Measurements from ENCODE around the gene HRG. TPM values are rescaled to one million over a fixed set of nuclear protein-coding genes. Genes with fewer than 3 reads are reported as not detected.
"Not testable (repeated sequence)": the region's sequence is repeated elsewhere in the genome, so short reads cannot be mapped to it uniquely, and the experiment has no call there.

The HRG gene
- total RNA-seq, 1 donor from 2014 or later = not detected

- DNase-seq = no peak
These were observed 17.0 kb downstream of the HRG start for GRCh38 chr3:186682812-186683211.

DNA sequence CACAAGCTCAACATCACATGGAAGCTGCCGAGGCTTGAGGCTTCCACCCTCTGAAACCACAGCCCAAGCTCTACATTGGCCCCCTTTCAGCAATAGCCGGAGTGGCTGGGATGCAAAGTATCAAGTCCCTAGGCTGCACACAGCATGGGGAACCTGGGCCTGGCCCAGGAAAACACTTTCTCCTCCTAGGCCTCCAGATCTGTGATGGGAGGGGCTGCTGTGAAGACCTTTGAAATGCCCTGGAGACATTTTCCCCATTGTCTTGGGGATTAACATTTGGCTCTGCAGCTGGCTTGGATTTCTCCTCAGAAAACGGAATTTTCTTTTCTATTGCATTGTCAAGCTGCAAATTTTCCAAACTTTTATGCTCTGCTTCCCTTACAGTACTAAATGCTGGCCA is 18.2 kb downstream of the HRG start:
- no peak for DNase-seq

DNA sequence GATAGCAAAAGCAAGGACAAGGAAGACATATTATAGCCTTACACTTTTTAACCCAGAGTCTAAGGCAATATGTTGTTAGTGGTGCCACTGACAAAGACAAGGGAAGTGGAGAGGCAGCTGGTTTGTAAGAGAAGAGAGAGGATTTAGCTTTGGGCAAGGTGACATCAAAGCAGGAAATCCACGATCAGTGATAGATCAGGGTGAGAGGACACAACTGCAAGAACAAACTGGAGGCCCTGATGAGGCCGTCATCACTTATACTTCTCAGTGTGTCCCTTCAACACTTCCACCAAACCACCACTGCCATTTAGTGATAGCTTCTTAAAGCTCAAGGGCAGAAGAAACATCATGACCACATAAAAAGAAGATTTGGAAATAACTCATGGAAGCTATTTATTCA is 20.7 kb downstream of the HRG start:
- not testable (repeated sequence) for DNase-seq

DNA sequence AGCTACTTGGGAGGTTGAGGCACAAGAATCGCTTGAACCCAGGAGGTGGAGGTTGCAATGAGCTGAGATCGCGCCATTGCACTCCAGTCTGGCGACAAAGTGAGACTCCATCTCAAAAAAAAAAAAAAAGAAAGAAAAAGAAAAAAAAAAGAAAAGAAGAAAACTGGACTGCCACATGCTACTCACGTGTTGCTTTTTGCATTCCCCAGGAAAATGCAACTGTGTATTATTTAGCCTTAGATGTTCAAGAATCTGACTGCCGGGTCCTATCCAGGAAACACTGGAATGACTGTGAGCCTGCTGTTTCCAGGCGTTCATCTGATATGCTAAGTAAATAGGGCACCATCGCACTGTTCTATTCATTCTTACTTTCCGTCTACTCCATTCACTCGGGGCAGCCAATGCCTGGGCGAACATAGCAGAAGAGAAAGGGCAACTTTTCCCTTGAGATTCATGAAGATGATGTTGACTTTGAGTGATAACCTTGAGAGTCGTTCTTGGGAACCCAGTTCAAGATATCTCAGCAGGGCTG is 21.4 kb downstream of the HRG start:
- DNase-seq = no peak

GRCh38 chr3:186690304-186690703 is 24.5 kb downstream of the HRG start:
- DNase-seq = not testable (repeated sequence)

GRCh38 chr3:186691676-186692075 is 25.9 kb downstream of the HRG start:
- no peak for DNase-seq

DNA sequence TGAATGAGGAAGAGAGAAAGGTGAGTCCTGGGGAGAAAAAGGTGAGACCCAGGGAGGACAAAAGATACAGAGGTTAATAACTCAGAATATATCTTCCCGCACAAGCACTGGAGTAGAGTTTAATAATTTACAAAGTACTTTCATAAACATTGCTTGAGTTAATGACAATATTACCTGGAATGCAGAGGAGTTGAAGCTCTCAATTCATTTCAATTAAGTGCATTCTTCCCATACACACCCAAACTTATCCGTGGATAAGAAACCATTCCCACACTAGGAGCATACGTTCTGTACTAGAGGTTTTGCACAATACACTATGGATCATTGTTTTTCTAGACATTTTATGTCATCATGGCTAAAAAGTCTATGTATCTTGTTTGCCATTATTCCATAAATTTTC is 28.0 kb downstream of the HRG start:
- no peak for DNase-seq

DNA sequence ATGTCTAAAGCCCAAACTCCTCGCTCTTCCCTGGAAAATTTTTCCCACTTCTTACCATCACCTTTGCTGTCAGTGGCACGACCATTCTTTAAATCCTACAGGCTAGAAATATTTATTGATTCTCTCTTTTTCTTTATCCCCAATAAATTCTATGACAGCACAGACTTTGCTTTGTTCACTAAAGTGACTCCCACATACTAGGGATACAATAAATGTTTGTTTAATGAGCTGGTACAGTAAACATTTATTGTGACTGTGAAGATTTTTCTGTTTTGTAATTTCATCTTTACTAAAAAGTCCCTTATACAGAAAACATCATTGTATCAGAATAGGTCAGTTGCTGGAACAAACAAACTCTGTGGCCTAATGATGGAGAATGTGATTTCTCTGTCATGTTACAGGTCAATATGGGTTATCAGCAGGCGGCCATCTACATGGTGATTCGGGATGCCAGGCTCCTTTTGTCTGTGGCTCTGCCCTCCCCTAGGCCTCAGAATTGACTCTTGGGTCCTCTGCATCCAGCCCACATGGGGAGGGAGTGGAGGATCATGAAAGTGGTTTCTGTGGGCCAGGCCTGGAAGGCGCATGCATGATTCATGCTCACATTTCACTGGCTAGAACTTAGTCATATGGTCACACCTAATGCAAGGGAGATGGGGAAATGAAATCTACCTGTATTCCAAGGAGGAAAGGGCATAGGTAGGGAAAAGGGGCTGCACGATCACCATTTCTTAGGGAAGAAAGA is 28.6 kb downstream of the HRG start:
- DNase-seq = no peak

DNA sequence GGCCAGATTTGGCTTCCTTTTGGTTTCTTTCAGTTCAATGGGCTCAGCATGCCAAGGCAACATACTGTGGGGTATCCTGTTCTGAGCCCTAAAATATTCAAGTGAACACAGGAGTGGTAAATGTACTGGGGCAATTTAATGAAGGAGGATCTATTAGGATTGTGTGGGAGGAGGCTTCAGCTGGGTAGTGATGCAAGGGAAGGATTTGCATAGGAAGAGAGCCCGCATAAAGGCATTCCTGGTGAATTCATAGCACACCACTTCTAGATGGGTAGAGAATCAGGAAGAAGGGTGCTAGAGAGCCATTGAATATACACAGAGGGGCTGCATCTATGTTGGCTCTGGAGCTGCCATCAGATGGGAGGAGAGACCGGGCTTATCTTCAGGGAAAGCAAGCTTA is 30.7 kb downstream of the HRG start:
- DNase-seq = no peak

DNA sequence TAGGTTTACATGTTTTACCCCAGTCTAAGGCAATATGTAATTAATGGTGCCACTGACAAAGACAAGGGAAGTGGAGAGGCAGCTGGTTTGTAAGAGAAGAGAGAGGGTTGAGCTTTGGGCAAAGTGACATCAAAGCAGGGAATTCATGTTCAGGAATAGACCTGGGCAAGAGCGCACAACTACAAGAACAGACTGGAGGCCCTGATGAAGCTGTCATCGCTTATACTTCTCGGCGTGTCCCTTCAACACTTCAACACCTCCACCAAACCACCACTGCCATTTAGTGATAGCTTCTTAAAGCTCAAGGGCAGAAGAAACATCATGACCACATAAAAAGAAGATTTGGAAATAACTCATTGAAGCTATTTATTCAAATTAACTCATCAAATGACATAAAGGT is 31.7 kb downstream of the HRG start:
- no peak for DNase-seq

DNA sequence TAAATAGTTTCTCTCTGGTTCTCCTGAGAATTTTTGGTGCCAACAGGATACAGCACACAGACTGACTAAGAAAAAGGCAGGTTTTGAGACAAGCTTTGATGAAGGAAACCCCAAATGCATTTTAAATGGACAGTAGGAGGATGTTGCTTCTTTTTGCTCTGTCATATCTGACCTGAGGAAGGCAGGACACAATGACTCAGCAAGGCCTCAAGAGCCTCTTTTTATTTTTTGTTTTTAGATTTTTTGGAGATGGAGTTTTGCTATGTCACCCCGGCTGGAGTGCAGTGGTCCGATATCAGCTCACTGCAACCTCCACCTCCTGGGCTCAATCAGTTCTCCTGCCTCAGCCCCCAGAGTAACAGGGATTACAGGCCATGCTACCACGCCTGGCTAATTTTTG is 34.5 kb downstream of the HRG start:
- DNase-seq = no peak

- DNase-seq = not testable (repeated sequence)
These were observed 36.6 kb downstream of the HRG start for GRCh38 chr3:186702451-186702850.

DNA sequence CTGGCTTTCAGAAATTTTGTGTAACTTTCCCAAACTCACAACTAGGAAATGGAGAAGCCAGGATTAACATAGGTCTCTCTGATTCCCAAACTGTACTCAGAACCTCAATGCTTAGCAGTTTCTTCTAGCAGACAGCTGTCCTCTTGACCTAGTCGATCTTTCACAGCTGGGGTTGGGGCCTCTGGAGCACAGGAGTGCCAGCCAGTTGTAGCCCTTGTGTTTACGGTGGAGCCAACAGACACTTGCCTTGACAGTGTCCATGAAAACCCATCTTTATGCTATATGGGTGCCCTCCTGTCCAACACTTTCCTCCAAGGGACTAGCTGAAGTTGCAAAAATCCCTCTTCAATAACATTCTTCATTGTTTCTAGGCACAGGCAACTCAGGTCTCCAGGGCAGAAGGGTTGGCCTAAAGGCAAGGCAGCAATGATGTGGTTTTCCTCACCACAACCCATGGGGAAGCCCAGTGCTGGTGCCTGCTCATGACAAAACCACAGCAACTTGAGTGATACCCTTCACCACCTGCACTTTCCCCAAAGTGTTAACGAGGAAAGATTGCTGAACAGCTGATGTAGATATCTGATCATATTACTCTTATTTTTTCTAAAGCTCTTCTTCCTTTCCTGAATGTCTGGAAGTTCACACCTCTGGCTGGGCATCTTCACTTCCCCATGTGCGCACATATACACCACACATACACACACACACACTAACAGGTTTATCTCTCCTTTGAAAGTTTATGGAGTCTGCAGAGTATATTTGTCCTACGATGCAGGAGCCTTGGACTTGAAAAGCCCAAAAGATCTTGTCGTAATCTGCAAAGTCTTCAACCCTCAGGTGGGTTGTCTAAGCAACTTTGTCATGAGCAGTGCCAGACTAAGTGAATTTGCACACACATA is 40.3 kb downstream of the HRG start:
- DNase-seq = no peak

GRCh38 chr3:186708983-186709679 is 43.3 kb downstream of the HRG start:
- no peak for DNase-seq

- not testable (repeated sequence) for DNase-seq
These were observed 44.9 kb downstream of the HRG start for GRCh38 chr3:186710694-186711093.

DNA sequence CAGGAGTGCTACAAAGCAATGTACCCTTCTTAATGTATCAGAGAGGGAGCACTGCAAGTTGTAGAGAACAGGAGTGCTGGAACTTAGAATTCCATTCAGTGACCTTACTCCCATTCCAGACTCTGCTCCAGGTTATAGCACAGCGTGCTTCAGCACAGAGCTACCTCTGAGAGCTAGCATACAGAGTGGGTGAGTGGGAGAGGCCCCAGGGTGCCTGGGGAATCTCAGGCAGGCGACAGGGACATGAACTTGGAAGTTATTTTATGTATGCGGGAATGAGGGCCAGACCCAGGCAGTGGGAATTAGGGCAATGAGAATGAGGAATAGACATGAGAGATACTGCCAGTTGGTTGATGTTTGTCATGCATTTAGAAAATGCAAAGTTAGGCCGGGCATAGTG is 47.7 kb downstream of the HRG start:
- DNase-seq = no peak

- no peak for DNase-seq
These were observed 51.2 kb downstream of the HRG start, which contains the start of gene KNG1 for GRCh38 chr3:186717039-186717457. Gene KNG1 (plus strand): TSS chr3:186717359. CDS start chr3:186717543, 184 bp downstream.

DNA sequence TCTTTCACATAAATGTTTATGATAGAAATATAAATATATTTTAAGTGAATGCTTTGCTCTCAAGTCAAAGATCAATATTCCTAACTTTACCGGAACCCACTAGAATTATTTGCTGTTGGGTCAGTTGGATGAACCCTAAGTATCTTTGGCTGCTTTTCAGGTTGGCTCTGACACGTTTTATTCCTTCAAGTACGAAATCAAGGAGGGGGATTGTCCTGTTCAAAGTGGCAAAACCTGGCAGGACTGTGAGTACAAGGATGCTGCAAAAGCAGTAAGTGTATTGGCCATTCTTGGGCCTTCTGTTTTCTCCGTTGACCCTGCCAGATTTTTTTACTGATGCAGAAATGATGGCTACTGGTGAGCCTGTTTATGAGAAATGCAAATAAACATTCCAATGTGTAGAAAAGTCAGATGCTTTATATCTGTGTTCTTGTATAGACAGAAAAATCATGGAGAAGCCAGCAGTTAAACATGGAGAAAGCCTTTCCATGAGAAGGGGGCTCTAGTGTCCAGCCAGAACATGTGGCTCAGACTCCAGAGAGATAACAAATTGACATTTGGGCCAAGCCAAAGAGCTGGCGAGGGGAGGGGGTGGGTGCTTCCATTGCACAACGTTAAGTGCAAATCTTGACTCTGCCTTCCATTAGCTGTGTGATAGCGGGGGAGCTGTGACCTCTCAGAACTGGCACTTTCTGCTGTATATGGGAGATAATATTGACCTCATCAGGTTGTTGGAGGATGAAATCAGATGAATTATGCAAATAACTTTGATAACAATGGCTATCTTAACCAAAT is 54.3 kb downstream of the HRG start:
- no peak for DNase-seq

- no peak for DNase-seq
These were observed 56.6 kb downstream of the HRG start for GRCh38 chr3:186722457-186722856.

- DNase-seq = no peak
These were observed 59.1 kb downstream of the HRG start for GRCh38 chr3:186724911-186725310.
